Lower lobe of right lung (tissue), 2 donors: ENCODE data around the gene SRD5A3. TPM values are rescaled to one million over a fixed set of nuclear protein-coding genes. Genes with fewer than 3 reads are reported as not detected.
A peak's percentile ranks its signal among the peaks of the same experiment; 100 is the strongest.

Experiments used
- ATAC-seq, 2 donors: fragments of 200-7000 bp; cut with Tn5 transposase; one replicate each; pipeline ENCODE4 v1.9.1; 2020 to 2022; ENCODE audit warnings: mild to moderate bottlenecking in 2 of 2, moderate library complexity in 2 of 2
- DNase-seq: peaks from one replicate; pipeline ENCODE4 v3.0.0-alpha.2; 2020
- H3K27ac ChIP-seq: fragments of 200-600 bp; one replicate; pipeline ENCODE4 v1.8.0; 2022
- H3K27me3 ChIP-seq: fragments of 200-600 bp; one replicate; pipeline ENCODE4 v1.8.0; 2022; ENCODE audit warnings: low read depth
- H3K36me3 ChIP-seq: fragments of 200-600 bp; one replicate; pipeline ENCODE4 v1.8.0; 2022; ENCODE audit warnings: mild to moderate bottlenecking
- H3K4me1 ChIP-seq: fragments of 200-600 bp; one replicate; pipeline ENCODE4 v1.8.0; 2022
- H3K4me3 ChIP-seq: fragments of 200-600 bp; one replicate; pipeline ENCODE4 v1.8.0; 2022; ENCODE audit warnings: mild to moderate bottlenecking
- H3K9me3 ChIP-seq: fragments of 200-600 bp; one replicate; pipeline ENCODE4 v1.8.0; 2022
- intact Hi-C: fragments of 100-400 bp; cut with DNase I; formaldehyde crosslinking; loops from one replicate; pipeline ENCODE4 v1.11.0; 2022
- total RNA-seq: library from RNA; stranded (reverse); fragmentation: NEBNext Ultra II Directional; extraction: Animal tissue kit (Norgen Biotek cat#: 25700); gene quantifications from one replicate; pipeline ENCODE4 v1.2.1, GENCODE V29; 2021
- TF ChIP-seq, protein P1 (sequence below): fragments of 200-600 bp; IDR thresholded peaks from one replicate; pipeline ENCODE4 v1.8.0; 2022; ENCODE audit warnings: antibody characterized with exemption, mild to moderate bottlenecking
- donor health status: DM: no; HTN: yes; CAD: no; lungs with severe emphysema.

The SRD5A3 gene
- total RNA-seq, 1 donor from 2014 or later = 21.1 TPM

DNA sequence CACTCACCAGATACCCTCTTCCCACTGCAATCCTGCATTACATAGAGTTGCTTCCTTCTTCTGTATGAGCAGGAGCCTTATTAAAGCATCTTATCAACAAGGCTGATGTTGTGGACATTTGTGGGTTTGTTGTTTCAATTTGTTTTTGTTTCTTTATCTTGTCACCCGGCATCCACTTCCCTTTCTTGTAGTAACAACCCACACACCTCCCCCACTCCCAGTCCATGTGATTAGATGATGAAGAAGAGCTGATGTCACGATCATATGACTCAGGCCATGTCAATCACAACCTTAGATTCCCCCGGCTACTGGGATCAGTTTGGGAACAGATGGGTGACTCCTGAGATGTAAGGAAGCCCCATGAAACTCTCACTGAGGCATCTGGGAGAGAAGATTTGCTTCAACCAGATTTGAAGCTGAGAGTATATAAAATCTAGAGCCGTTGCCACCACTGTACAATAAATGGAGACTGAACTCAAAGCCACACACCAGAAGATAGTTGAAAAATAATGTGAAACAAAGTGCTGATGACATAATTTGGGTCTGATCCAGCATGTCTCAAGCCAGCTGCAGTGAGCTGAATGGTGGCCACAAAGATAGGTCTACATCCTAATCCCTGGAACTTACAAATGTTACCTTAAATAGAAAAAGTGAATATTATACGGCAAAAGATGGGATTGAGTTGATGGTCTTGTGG lies 34.1 kb upstream of the SRD5A3 start:
- H3K4me3 ChIP-seq = no peak overlapping the region
- peak; percentile 71 to 80 for ATAC-seq
- TF ChIP-seq, protein P1, sequence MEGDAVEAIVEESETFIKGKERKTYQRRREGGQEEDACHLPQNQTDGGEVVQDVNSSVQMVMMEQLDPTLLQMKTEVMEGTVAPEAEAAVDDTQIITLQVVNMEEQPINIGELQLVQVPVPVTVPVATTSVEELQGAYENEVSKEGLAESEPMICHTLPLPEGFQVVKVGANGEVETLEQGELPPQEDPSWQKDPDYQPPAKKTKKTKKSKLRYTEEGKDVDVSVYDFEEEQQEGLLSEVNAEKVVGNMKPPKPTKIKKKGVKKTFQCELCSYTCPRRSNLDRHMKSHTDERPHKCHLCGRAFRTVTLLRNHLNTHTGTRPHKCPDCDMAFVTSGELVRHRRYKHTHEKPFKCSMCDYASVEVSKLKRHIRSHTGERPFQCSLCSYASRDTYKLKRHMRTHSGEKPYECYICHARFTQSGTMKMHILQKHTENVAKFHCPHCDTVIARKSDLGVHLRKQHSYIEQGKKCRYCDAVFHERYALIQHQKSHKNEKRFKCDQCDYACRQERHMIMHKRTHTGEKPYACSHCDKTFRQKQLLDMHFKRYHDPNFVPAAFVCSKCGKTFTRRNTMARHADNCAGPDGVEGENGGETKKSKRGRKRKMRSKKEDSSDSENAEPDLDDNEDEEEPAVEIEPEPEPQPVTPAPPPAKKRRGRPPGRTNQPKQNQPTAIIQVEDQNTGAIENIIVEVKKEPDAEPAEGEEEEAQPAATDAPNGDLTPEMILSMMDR = no peak
- H3K4me1 ChIP-seq = no peaks in the 10 kb centered on the region
- no peaks in the 10 kb centered on the region for H3K9me3 ChIP-seq
- no peaks in the 10 kb centered on the region for H3K27me3 ChIP-seq
- intact Hi-C loops = no loop called here
- H3K27ac ChIP-seq = no peak overlapping the region
- DNase-seq = peak; percentile 45
- no peaks in the 10 kb centered on the region for H3K36me3 ChIP-seq

DNA sequence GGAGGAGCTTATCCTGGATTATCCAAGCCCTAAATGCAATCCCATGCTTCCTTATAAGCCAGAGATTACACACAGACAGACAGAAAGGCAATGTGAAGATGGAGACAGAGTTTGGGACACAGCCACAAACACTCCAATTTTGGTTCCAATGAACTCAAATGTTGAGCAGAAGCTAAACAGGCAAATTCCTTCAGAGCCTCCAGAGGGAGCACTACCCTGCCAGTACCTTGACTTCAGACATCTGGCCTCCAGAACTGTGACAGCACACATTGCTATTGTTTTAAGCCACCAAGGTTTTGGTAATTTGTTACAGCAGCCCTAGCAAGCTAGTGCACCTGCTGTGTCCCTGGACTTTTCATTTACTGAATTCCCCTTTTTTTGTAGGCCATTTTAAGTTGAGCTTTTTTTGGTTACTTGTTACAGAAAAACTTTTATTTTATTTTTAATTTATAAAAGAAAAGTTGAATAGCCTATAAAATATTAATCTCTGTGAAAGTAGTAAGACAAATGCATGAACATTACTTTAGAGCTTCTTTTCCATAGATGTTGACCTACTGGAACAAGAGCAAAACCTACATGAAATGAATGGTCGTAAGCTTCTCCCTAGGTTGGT lies 33.4 kb upstream of the SRD5A3 start:
- no peak overlapping the region for H3K27ac ChIP-seq
- H3K9me3 ChIP-seq = no peaks in the 10 kb centered on the region
- DNase-seq (no peak), ATAC-seq (peak; percentile 84 to 87)
- no peaks in the 10 kb centered on the region for H3K27me3 ChIP-seq
- H3K4me3 ChIP-seq = no peak overlapping the region
- intact Hi-C loops = no loop called here
- H3K4me1 ChIP-seq = no peaks in the 10 kb centered on the region
- no peaks in the 10 kb centered on the region for H3K36me3 ChIP-seq
- TF ChIP-seq, protein P1 = peak; percentile 69

DNA sequence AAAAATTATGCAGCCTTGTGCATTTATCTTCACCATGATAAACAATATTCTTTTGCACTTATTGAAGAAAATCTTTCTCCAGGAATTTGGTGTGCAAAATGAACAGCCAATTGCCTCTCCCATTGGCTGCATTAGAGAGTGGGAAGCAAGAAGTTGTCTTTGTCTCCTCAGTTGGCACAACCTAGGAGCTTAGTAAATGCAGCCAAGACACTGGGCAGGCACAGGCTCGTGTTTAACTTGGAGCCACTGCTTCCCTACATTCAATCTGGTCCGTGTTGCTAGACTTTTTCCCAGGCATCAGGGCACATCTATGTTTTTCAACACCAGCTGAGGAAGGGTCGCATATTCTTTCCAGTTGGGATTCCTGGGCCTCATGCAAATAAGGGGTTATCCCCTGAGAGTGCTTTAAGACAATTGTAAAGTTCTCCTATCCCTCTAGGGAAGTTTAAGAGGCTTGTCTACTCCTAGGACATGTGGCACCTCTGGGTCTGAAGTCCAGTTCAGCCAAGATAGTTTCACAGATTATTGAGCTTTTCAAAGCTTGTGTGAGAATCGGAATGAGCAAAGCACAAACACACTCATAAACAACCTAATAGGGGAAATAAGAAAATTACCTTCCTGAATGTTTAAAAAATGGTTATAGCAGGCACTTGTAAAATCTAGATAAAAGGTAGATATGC lies 31.8 kb upstream of the SRD5A3 start:
- Histone ChIP-seq H3K36me3 (no peaks in the 10 kb centered on the region), H3K27me3 (no peaks in the 10 kb centered on the region), H3K4me3 (no peak overlapping the region), H3K9me3 (no peaks in the 10 kb centered on the region), H3K4me1 (no peaks in the 10 kb centered on the region), H3K27ac (no peak overlapping the region)
- DNase-seq = no peak
- intact Hi-C loops = no loop called here
- ATAC-seq = no peak
- TF ChIP-seq, protein P1 = no peak

DNA sequence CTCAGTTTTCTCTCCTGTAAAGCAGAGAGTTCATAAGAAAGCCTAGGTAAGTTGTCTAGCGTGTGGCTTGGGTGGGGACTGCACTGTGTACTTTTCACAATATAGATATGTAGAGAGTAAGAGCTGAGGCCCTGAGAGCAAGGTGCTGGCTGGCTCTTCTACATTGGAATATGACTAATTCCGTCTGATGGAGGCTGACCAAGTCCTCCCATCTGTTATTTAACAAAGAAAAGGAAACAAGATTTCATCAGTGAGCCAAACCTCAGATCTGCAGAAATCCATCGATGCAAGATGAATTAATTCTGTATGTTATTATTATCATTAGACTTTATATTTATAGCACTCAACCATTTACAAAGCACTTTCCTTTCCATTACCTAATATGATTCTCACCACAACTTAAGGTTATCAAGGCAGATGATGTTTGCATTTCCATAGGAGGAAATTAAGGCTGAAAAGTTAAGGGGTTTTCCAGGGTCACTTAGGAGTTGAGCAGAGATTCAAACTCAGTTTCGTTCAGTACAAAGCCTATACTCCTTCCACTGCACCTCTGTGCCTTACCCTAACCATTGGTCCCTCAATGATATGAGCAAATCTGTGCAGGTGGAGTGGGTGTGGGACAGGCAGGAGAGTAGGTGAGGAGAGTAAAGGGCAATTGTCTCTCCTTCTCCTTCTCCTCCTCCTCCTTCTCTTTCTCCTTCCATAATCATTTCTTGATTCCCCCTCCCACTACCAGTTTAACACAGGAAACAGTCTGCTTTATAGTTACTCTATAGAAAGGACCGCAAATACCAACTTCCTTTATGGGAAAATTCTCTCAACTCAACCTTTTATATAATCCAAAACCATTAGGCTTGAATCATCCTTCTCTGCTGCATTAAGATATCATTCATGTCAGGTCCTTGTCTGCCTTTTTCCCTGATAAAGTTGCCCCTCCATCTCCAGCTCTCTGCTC lies 27.6 kb upstream of the SRD5A3 start:
- ATAC-seq = no peak
- TF ChIP-seq, protein P1 = no peak
- H3K4me3 ChIP-seq = no peak overlapping the region
- no peak overlapping the region for H3K27ac ChIP-seq
- no peaks in the 10 kb centered on the region for H3K4me1 ChIP-seq
- H3K9me3 ChIP-seq = no peaks in the 10 kb centered on the region
- no peak for DNase-seq
- no peaks in the 10 kb centered on the region for H3K36me3 ChIP-seq
- intact Hi-C loops = no loop called here
- H3K27me3 ChIP-seq = no peaks in the 10 kb centered on the region

DNA sequence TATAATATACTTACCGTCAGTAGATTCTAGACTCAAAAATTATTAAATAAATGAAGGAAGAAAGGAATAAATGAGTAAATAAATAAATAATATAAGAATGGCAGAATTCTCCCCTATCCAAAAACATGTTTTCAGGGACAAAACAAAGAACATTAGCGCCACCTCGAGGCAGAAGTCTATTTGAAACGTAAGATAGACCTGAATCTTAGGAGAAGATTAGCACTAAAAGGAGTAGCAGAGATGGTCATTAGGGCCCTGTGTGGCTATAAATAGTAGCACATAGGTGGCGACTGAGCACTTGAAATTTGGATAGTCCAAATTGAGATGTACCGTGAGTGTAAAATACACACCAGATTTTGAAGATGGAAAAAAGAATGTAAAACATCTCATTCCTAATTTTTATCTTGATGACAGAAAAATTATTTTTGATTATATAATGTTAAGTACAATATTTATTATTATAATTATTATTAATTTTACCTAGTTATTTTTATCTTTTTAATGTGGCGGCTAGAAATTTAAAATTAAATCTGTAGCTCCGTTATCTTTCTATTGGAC lies 24.3 kb upstream of the SRD5A3 start:
- ATAC-seq = peak in 1 of 2 donors; percentile 65
- Histone ChIP-seq H3K27me3 (no peaks in the 10 kb centered on the region), H3K36me3 (no peaks in the 10 kb centered on the region), H3K9me3 (no peaks in the 10 kb centered on the region), H3K4me3 (no peak overlapping the region), H3K4me1 (no peaks in the 10 kb centered on the region), H3K27ac (no peak overlapping the region)
- DNase-seq = no peak
- TF ChIP-seq, protein P1 = peak; percentile 66
- intact Hi-C loops = loop anchor here (5.0 to 10.0 kb wide), 2 partner anchors 149 to 347 kb away; no protein-coding TSS in a partner anchor
